ENCODE results near the gene UTRN.

The UTRN gene

GRCh38 chr6:144283646-144284477 lies 1.3 kb upstream of the UTRN start:
- no peak for DNase-seq (ENCODE audit: low read depth in 2 of 2)

DNA sequence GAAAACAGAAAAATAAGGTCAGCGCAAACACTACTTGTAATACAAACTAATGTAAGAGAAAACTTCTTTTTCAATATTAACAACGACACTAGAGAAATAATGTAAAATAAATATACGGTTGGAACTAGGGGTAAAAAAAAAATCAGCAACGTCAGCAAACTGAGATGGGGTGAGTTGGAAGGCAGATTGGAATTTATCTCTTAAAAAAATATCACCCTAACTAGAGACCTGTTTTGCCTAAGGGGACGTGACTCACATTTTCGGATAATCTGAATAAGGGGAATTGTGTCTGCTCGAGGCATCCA lies 705 bp upstream of the UTRN start:
- DNase-seq (ENCODE audit: low read depth in 2 of 2) = no peak

DNA sequence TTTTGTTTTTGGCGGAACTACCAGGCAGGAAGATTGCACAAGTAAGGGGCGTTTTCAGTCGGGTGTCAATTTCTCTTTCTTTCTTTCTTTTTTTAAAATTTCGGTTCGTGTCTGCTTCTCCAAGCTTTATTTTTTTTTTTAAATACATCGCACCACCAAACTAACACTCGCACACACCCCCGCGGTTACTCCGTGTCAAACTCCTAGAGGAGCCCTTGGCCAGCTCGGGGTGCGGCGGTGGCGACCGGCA lies 338 bp downstream of the UTRN start:
- DNase-seq (ENCODE audit: low read depth in 2 of 2) = no peak

GRCh38 chr6:144285798-144286502 lies 815 bp downstream of the UTRN start:
- no peak for DNase-seq (ENCODE audit: low read depth in 2 of 2)

DNA sequence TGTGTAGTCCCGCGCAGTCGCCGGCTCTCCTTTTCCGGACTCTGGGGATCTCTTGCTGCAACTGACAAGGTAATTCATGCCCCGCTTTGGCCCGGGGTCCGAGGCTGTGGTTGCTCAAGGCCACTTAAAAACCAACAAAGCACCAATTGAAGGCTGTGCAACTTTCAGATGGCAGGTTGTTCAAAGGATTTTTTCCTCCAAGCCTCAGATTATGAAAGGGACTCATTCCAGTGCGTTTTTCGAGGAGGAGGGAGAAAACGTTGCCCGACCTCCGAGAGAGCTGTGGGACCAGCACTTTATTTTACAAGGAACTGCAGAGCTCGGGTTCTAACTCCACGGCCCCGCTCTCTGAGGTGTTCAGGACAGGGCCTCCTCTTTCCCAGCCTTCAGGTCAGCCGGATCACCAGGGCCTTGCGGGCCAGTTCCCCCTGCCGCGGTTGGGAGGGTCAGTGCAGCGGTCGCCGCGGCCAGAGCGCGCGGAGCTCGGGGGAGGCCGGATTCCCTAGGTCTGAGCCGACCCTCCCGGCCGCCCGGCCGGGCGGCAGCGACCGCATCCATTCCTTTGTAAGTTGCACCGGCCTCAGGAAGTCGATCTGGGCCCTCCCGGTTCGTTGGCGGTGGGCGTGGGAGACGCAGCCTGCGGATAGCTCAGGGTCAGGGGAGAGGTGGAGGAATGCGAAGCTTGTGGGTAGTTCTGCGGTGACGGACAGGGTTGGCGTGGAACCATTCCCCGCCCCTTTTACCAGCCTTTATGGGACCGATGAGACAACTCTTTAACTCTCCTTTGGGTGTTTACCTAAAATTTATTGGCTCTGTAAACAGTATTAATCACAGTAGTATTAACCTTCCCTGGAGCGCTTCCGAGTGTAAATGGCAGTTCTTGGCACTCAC lies 1.6 kb downstream of the UTRN start:
- no peak for DNase-seq (ENCODE audit: low read depth in 2 of 2)

GRCh38 chr6:144289006-144289405 lies 3.9 kb downstream of the UTRN start:
- no peak for DNase-seq (ENCODE audit: low read depth in 2 of 2)

- DNase-seq (ENCODE audit: low read depth in 2 of 2) = no peak
Measured at GRCh38 chr6:144292372-144292771, 7.2 kb downstream of the UTRN start.

DNA sequence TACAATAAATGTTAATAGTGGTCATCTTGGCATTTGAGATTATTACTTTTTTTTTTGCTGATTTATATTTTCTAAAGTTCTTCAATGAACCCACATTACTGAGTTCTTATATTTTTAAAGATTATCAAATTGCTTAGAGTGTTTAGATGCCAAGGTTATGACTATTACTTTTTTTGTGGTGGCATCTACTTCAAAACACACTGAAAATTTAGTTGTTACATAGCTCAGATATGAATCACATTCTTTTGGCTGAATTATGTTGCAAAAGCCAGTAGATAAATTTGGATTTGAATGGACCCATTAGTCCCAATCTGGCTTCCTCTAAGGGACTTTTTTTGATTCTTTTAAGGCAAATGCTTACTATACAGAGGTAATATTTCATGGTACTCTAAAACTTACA lies 8.9 kb downstream of the UTRN start:
- DNase-seq (ENCODE audit: low read depth in 2 of 2) = no peak

- no peak for DNase-seq (ENCODE audit: low read depth in 2 of 2)
Measured at GRCh38 chr6:144295211-144295610, 10.1 kb downstream of the UTRN start.

- DNase-seq (ENCODE audit: low read depth in 2 of 2) = no peak
Measured at GRCh38 chr6:144295981-144296767, 11.0 kb downstream of the UTRN start.

GRCh38 chr6:144296973-144297372 lies 11.8 kb downstream of the UTRN start:
- DNase-seq (ENCODE audit: low read depth in 2 of 2) = no peak

GRCh38 chr6:144297511-144298100 lies 12.5 kb downstream of the UTRN start:
- DNase-seq (ENCODE audit: low read depth in 2 of 2) = no peak

DNA sequence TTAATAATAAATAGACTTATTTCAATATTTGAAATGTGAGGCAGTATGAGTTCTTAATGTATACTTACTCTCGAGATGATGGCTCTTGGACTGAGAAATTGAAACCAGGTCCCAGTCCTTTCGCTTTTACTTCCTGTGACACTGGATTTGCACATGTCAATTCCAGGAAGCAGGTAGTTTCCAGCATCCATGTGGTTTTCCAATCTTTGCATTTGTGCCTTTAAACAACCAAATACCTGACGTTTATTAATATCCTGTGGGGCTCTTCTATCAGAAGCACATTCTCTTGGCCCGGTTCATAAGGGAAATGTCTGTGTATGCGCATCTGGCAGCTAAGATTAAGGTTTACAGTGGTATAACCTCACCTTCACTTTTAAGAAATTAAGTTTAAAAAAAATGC lies 13.1 kb downstream of the UTRN start:
- no peak for DNase-seq (ENCODE audit: low read depth in 2 of 2)

- no peak for DNase-seq (ENCODE audit: low read depth in 2 of 2)
Measured at GRCh38 chr6:144298916-144299315, 13.8 kb downstream of the UTRN start.

DNA sequence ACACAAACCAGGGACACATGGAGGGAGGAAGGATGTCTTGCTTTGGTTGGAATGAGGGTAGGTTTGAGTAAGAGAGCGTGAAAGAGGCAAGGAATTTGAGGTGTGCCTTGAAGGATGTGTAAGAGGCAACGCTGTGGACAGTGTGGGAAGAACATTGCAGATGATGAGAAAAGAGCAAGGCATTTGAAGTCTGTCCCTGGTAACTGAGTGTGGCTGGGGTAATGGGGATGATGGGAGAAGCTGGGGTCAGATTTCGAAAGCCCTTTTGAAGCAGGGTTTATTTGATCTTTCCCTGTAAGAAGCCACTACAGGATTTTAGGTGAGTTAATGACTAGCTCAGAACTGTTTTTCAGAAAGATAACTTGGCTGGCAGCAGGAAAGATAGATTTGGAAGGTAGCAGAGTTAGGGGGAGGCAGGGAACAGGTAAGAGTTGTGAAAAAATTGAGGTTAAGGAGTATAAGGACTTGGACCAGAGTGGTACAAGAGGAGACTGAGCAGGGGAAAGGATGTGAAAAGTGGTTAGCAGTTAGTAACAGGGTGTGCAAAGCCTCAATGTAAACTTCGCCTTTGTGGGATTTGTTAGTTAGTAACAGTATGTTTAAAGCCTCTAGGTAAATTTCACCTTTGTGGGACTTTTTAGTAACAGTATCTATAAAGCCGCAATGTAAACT lies 17.7 kb downstream of the UTRN start:
- no peak for DNase-seq (ENCODE audit: low read depth in 2 of 2)

- DNase-seq (ENCODE audit: low read depth in 2 of 2) = no peak
Measured at GRCh38 chr6:144304223-144304848, 19.2 kb downstream of the UTRN start.

- no peak for DNase-seq (ENCODE audit: low read depth in 2 of 2)
Measured at GRCh38 chr6:144305567-144305966, 20.4 kb downstream of the UTRN start.

- no peak for DNase-seq (ENCODE audit: low read depth in 2 of 2)
Measured at GRCh38 chr6:144305985-144306384, 20.9 kb downstream of the UTRN start.

GRCh38 chr6:144307880-144308279 lies 22.7 kb downstream of the UTRN start:
- DNase-seq (ENCODE audit: low read depth in 2 of 2) = no peak

- DNase-seq (ENCODE audit: low read depth in 2 of 2) = no peak
Measured at GRCh38 chr6:144310765-144311164, 25.6 kb downstream of the UTRN start.

GRCh38 chr6:144311361-144311760 lies 26.2 kb downstream of the UTRN start:
- no peak for DNase-seq (ENCODE audit: low read depth in 2 of 2)
